Activated CD8-positive, alpha-beta memory T cell treated with anti-CD3 and anti-CD28 coated beads, Interleukin-2, amount 50 U/mL, for 1 hour (primary cell): ENCODE measurements around the gene SELENOI.
"Not testable (repeated sequence)": the region's sequence is repeated elsewhere in the genome, so short reads cannot be mapped to it uniquely, and the experiment has no call there.

Experiments used
- DNase-seq: peaks from one replicate; pipeline ENCODE4 v3.0.0-alpha.2; 2020; ENCODE audit errors: extremely low read depth

SELENOI gene

GRCh38 chr2:26359886-26360473 lies 14.0 kb downstream of the SELENOI start:
- no peak for DNase-seq

DNA sequence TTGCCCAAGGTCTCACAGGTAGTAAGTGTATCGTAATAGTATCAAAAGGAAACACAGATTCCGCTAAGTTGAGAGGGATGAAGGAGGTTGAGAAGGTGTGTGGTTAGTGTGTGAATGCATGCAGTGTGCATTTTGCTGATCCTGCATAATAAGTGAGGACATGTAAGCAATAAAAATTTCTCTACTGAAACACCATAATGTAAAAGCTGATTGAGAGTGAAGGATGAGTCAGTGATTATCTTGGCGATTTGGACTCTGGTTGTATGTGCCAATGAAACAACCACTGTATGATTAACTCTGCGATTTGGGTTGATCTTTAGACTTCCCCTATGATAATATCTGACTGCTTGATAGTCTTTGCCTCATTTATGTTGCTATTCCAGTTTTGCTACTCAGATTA lies 17.4 kb downstream of the SELENOI start:
- no peak for DNase-seq

DNA sequence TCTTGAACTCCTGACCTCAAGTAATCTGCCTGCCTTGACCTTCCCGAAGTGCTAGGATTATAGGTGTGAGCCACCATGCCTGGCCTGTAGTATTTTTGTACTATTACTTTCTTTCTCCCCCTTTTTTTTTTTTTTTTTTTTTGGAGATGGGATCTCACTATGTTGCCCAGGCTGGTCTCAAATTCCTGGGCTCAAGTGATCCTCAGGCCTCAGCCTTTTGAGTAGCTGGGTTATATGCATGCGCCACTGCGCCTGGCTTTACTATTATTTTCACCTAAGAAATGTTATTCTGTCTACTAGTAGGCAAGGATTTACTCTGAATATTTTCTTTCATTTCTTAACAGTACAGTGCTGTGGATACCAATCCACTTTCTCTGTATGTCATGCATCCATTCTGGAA lies 18.0 kb downstream of the SELENOI start:
- no peak for DNase-seq

DNA sequence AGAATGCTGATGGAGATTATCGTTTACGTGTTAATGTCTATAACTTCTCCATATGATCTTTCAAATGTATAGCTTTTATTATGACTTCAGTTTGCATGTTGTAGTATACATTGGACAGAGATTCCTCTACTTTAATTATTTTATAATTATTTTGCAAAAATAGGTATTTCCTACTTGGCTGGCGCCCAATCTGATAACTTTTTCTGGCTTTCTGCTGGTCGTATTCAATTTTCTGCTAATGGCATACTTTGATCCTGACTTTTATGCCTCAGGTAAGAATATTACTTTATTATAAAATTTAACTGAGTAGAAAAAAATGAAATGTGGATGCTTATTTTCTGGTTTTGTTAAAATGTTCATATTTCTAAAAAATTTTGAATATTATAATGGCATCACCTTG lies 18.7 kb downstream of the SELENOI start:
- DNase-seq, result no peak

GRCh38 chr2:26366957-26367356 lies 21.0 kb downstream of the SELENOI start:
- no peak for DNase-seq

GRCh38 chr2:26369664-26370063 lies 23.7 kb downstream of the SELENOI start:
- DNase-seq, result not testable (repeated sequence)

DNA sequence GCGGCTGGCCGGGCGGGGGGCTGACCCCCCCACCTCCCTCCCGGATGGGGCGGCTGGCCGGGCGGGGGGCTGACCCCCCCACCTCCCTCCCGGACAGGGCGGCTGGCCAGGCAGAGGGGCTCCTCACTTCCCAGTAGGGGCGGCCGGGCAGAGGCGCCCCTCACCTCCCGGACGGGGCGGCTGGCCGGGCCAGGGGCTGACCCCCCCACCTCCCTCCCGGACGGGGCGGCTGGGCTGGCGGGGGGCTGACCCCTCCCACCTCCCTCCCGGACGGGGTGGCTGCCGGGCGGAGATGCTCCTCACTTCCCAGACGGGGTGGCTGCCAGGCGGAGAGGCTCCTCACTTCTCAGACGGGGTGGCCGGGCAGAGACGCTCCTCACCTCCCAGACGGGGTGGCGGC lies 25.0 kb downstream of the SELENOI start:
- not testable (repeated sequence) for DNase-seq

DNA sequence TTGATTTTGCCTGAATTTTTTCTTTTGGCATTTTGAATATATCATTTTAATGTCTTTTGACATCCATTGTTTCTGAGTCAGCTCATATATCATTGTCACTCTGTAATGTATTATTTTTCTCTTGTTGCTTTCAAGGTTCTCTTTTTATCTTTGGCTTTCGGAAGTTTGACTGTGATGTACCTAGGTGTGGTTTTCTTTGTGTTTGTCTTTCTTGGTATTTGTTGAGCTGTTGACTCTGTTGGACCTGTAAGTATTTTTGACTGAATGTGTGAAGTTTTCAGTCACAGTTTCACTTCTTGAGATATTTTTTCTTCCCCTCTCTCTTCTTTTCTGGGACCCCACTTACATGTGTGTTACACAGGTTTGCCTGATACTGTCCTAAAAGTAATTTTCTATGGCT lies 30.9 kb downstream of the SELENOI start:
- DNase-seq, result no peak

DNA sequence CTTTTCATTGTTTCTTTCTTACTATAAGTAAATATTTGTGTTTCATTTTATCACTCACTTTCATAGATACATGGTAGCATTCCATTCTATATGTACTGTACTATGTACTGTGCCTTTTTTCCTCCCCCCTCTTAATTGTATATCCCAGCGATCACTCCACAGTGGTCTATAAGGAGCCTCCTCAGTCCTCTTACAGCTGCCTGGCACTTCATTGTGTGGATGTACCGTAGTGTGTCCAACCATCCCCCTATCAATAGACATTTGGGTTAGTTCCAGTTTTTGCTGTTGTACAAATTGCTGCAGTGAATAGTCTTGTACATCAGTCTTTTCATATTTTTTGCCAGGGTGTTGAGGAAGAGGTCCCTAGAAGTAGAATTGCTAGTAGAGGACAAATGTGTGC lies 34.3 kb downstream of the SELENOI start:
- no peak for DNase-seq

GRCh38 chr2:26382564-26382963 lies 36.6 kb downstream of the SELENOI start:
- no peak for DNase-seq

GRCh38 chr2:26384183-26384582 lies 38.2 kb downstream of the SELENOI start:
- DNase-seq, result no peak

GRCh38 chr2:26384597-26384996 lies 38.7 kb downstream of the SELENOI start:
- no peak for DNase-seq

DNA sequence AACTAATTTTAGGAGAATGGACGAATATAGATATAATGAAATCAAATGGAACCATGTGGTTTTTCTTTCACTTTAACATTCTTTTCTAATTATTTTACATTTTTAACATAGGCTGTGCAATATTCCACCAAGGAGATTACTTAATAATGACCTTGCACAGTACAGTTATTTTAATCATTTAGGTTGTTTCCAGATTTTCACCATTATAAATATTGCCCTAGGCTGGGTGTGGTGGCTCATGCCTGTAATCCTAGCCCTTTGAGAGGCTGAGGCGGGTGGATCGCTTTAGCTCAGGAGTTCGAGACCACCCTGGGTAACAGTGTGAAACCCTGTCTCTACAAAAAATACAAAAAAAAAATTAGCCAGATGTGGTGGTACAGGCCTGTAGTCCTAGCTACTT lies 41.2 kb downstream of the SELENOI start:
- no peak for DNase-seq

- no peak for DNase-seq
These were observed 48.8 kb downstream of the SELENOI start for GRCh38 chr2:26394694-26395093.

GRCh38 chr2:26395394-26395793 lies 49.5 kb downstream of the SELENOI start:
- no peak for DNase-seq

- DNase-seq, result no peak
These were observed 50.9 kb downstream of the SELENOI start for GRCh38 chr2:26396734-26397298.

- DNase-seq, result no peak
These were observed 53.9 kb downstream of the SELENOI start for GRCh38 chr2:26399771-26400376.

DNA sequence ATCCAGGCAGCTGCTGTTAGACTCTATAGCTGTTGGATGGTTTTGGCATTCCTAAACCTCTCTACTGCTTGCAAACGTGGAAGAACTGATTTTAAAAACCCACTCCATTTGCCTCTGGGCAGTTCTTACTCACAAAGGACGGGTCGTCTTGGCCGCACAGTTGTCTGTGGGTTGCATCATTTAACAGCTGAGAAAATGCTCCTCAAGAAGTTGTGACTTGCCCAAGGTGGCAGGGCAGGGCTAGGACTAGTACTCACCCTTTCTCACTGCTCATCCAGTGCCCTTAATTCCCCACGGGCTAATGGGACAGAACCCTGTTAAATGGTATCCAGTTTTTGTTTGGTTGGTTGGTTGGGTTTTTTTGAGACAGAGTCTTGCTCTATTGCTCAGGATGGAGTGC lies 54.8 kb downstream of the SELENOI start:
- DNase-seq, result no peak

DNA sequence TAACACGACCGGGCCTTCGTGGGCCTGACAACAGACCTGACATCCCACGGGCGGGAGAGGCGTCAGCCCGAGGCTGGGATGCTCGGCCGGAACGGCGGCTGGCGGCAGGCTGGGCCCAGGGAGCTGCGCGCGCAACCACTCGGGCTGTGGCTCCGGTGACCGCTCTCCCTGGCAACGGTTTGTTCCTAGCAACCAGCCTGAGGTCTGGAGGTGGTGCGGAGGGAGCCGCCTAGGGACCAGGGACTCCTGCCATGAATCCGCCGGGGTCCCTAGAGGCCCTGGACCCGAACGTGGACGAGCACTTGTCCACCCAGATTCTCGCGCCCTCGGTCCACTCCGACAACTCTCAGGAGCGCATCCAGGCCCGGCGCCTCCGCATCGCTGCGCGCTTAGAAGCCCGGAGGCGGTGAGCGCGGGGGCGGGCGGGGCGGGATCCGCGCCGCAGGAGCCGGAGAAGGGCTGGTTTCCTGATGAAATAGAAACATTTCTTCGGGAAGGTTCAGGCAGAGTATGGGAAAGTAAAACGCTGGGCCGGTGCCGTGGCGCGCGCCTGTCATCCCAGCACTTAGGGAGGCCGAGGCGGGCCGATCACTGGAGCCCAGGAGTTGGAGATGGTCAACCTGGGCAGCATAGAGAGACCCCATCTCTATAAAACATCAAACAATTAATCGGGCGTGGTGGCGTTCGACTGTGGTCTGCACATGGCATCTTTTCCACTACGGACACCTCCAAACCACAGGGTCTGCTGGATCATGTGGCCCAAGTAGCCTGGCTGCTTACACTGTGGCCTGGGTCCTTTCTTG lies 56.0 kb downstream of the SELENOI start, which contains the start of gene DRC1:
Gene DRC1, plus strand, starts transcription at position 182 of the 803 bp plus-strand sequence. Its CDS starts 70 bp downstream, at position 252.
- DNase-seq, result no peak

GRCh38 chr2:26407526-26407925 lies 61.6 kb downstream of the SELENOI start:
- no peak for DNase-seq

DNA sequence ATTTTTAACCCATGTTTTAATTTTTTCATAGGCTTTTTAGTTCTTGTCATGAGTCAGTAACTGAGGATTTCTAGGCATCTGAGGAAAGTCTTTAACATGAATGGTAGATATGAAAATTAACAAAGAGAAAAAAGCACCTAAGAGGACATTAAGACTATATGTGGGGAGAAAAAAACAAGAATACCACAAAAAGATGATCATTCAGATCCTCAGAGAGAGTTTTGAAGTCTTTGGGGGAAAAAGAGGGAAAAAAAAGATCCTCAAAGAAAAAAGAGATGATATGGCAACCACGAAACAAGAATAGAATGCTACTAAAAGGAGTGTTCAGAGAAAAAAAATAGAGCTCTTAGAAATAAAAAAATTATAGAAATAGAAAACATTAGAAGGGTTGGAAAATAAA lies 63.8 kb downstream of the SELENOI start:
- DNase-seq, result no peak

- DNase-seq, result no peak
These were observed 64.9 kb downstream of the SELENOI start for GRCh38 chr2:26410764-26411243.

DNA sequence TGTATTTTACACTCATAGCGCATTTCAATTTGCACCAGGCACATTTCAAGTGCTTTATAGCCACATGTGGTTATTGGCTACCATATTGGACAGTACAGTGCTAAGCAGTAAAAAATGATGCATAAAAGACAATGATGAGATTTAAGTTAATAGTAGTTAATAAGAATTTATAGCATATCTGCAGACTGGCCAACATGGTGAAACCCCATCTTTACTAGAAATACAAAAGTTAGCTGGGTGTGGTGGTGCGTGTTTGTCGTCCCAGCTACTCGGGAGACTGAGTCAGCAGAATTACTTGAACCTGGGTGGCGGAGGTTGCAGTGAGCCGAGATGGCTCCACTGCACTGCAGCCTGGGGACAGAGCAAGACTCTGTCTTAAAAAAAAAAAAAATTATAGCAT lies 65.5 kb downstream of the SELENOI start:
- DNase-seq, result no peak
